Right renal cortex interstitium (tissue), 3 donors: ENCODE results near the gene OBSCN. TPM values are rescaled to one million over a fixed set of nuclear protein-coding genes. Genes with fewer than 3 reads are reported as not detected.

ENCODE experiments used
- DNase-seq, 3 donors: peaks; one replicate each; pipeline ENCODE4 v3.0.0-alpha.2; 2013; ENCODE audit warnings: low read depth in 3 of 3, low spot score in 2 of 3
- polyA plus RNA-seq, 3 donors: library from polyadenylated mRNA; unstranded; fragments of 120-200 nt; gene quantifications; one replicate each; pipeline ENCODE4 v1.2.1, GENCODE V29; 2013; ENCODE audit not compliant: insufficient read length in 3 of 3

Gene OBSCN
- polyA plus RNA-seq, 3 donors: 20.2 to 22.0 (median 20.9) TPM

DNA sequence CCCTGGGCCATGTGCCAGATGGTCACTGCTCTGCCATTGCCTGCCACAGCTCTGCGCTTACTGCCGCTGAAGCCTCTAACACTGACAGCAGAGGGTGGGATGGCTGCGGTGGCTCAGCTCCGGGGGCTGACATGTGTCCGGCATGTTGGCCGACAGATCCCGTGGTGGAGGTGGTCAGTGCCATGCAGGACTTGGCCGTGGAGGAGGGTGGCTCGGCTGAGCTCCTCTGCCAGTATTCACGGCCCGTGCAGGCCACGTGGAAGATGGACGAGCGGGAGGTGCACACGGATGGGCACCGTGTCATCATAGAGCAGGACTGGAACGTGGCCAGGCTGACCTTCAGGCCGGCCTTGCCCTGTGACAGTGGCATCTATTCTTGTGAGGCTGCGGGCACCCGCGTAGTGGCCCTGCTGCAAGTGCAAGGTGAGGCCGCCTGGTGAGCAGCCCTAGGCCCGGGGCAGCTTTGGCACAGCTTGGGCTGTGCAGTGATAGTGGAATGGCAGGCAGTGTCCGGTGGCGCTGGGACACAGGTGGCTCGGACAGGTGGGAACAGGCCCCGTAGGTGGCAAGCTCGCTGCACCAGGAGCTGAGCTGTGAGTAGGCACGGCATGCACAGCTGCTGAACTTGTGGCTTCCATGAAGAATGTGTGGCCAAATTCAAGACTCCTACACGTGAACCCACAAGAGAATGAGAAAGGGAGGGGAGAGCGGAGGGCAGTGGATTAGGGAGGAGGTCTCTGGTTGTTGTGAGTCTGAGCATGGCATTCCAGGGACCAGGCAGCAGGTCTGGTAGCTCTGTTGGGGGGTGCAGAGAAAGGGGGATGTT, 107.0 kb downstream of the OBSCN start:
- no peak for DNase-seq

DNA sequence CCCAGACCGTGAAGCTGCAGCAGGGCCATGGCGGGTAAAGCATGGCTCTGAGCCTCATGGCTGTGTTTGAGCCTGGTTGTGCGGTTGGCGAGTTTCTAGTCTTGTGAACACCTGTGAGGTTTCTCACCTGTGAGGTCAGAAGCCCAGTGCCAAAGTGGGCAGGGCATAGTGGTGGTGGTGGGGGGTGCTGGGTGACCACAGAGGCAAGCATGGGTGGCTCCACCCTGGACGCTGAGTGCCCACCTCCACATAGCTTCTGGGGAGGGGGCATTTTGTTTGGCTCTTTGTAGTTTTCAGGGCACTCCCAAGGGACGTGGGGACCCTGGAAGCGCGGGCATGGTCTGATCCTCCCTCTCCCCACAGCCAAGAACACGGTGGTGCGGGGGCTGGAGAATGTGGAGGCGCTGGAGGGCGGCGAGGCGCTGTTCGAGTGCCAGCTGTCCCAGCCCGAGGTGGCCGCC, 107.7 kb downstream of the OBSCN start:
- DNase-seq: no peak

DNA sequence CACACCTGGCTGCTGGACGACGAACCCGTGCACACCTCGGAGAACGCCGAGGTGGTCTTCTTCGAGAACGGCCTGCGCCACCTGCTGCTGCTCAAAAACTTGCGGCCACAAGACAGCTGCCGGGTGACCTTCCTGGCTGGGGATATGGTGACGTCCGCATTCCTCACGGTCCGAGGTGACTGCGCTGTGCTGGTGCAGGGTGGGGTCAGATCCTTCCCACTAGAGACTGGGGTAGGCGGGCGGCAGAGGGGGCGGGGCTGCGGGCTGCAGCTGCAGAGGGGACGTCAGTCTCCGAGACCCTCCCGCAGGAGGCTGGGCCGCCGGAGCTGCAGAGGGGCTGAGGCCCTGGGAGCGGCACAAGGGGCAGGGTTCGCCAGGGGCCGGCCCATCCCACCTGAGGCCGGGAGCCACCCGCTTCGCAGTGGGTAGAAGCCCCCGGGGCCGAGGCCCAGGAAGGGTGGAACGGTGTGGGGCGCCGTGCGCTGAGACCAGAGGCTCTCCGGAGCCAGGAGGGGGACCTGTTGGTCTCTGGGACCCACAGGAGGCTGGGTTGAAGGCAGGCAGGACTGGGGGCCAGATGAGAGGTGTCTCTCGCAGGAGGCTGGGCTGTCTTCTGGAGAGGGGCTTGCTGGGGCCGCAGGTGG, 108.2 kb downstream of the OBSCN start:
- peak; percentile 13 to 23 (median 14) for DNase-seq

DNA sequence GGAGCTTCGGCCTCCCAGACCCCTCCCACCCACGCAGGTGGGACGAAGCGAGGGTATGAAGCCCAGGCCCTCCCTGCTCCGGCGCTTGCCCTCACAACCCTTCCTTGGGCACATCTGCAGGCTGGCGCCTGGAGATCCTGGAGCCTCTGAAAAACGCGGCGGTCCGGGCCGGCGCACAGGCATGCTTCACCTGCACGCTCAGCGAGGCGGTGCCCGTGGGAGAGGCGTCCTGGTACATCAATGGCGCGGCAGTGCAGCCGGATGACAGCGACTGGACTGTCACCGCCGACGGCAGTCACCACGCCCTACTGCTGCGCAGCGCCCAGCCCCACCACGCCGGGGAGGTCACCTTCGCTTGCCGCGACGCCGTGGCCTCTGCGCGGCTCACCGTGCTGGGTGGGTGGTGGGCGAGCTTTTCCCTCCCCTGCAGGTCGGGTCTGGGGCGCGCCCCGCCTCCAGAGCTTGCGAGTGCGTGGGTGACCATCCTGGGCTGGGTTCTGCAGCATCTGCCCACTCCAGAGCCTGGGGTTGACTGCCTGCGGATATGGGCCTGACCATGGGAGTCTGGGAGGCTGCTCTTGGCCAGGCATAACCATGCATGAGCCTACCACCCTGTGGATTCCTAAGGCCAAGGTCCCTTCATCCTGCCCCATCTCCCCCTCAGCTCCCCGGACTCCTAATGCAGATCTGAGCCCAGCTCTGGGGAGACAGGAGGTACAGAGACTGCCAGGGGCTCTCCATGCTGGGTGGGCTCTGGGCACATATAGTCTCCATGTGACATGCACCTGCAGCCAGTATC, 108.9 kb downstream of the OBSCN start:
- no peak for DNase-seq

DNA sequence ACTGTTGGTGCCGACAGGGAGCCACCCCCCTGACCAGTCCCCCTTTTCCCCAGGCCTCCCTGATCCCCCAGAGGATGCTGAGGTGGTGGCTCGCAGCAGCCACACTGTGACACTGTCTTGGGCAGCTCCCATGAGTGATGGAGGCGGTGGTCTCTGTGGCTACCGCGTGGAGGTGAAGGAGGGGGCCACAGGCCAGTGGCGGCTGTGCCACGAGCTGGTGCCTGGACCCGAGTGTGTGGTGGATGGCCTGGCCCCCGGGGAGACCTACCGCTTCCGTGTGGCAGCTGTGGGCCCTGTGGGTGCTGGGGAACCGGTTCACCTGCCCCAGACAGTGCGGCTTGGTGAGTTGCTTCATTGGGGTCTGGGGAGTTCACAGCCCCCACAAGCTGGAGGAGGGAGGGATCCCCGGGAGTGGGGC, 109.6 kb downstream of the OBSCN start:
- DNase-seq: no peak

DNA sequence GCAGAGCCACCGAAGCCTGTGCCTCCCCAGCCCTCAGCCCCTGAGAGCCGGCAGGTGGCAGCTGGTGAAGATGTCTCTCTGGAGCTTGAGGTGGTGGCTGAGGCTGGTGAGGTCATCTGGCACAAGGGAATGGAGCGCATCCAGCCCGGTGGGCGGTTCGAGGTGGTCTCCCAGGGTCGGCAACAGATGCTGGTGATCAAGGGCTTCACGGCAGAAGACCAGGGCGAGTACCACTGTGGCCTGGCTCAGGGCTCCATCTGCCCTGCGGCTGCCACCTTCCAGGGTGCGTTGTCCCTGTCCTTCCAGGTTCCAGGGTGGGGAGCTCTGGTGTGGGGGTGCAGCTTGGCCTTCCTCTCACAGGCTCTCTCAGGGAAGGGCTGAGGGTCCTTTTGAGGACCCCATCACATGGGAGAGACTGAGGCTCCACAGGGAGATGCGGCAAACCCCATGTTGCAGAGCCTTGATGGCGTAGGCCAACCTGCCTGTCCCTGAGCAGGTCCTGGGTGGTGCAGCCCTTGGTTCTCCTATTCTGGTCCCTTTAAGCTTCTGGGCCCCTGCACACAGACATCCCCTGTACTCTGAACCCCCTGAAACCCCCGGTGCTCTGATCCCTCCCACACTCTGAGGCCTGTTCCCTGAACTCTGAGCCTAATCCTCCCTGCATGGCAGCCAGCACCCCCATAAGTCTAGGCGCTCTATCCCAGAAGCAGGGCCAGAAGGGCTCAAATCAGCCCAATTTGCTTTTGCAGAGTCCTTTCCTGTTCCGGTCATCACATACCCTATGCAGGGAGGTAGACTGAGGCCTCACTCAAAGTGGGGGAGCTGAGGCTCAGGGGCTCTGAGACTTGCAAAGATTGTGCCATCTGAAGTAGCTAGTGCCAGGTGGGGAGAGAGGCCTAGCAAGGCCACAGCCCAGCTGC, 110.3 kb downstream of the OBSCN start:
- DNase-seq: no peak

DNA sequence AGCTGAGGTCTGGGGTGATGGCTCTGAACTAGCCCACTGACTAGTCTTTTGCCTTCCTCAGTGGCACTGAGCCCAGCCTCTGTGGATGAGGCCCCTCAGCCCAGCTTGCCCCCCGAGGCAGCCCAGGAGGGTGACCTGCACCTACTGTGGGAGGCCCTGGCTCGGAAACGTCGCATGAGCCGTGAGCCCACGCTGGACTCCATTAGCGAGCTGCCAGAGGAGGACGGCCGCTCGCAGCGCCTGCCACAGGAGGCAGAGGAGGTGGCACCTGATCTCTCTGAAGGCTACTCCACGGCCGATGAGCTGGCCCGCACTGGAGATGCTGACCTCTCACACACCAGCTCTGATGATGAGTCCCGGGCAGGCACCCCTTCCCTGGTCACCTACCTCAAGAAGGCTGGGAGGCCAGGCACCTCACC, 111.0 kb downstream of the OBSCN start:
- no peak for DNase-seq

DNA sequence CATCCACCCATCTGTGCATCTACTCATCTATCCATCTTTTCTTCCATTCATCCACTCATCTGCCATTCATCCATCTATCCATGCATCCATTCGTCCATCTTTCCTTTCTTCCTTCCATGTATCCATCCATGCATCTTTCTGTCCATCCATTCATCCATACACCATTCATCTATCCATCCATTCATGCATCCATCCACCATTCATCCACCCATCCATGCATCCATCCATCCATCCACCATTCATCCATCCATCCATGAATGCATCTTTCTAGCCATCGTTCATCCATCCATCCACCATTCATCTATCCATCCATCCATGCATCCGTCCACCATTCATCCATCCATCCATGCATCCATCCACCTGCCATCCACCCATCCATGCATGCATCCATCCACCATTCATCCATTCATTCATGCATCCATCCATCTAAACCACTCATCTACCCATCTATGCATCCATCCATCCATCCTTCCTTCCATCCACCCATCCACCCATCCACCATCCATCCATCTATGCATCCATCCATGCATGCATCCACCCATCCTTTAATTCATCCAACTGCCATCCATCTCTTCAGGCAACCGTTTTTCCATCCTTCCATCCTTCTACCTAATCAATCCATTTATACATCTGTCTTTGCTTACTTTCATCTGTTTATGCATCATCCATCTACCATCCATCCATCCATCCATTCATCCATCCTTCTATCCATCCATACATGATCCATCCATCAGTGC, 111.7 kb downstream of the OBSCN start:
- DNase-seq: no peak

DNA sequence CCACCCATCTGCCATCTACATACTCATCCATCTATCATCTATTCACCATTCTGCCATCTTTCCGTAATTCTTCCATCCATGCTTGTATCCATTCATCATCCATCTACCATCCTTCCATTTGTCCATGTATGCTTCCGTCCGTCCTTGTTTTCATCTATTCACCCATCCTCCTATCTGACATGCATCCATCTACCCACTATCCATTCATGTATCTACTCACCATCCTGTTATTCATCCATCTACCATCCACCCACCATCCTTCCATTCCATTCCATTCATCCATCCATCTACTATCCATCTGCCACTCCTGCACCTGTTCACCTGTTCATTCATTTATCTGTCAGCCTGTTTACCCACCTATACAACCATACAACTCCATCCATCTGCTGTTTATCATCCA, 112.5 kb downstream of the OBSCN start:
- no peak for DNase-seq

DNA sequence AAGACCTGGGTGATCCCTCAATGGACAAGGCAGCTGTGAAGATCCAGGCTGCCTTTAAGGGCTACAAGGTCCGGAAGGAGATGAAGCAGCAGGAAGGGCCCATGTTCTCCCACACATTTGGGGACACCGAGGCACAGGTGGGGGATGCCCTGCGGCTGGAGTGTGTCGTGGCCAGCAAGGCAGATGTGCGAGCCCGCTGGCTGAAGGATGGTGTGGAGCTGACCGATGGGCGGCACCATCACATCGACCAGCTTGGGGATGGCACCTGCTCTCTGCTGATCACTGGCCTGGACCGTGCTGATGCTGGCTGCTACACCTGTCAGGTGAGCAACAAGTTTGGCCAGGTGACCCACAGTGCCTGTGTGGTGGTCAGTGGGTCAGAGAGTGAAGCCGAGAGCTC, 113.6 kb downstream of the OBSCN start:
- DNase-seq: no peak

DNA sequence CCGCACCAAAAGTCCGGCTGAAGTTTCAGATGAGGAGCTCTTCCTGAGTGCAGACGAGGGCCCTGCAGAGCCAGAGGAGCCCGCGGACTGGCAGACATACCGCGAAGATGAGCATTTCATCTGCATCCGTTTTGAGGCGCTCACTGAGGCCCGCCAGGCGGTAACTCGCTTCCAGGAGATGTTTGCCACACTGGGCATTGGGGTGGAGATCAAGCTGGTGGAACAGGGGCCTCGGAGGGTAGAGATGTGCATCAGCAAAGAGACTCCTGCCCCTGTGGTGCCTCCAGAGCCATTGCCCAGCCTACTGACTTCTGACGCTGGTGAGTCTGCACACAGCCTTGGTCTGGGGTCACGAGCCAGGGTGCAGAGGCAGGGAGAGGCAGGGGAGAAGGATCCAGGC, 114.1 kb downstream of the OBSCN start:
- no peak for DNase-seq

DNA sequence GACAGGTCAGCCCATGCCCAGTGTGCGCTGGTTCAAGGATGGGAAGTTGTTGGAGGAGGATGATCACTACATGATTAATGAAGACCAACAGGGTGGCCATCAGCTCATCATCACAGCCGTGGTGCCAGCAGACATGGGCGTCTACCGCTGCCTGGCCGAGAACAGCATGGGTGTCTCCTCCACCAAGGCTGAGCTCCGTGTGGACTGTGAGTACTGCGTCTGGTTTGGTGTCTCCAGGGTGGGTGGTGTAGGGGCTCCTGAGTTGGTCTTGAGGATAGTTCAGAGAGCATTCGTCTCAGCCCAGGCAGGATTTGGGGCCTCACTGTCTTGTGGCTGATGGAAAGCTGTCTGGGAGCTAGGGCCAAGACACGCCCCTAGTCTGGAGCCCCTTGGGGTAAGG, 115.6 kb downstream of the OBSCN start:
- DNase-seq: no peak

DNA sequence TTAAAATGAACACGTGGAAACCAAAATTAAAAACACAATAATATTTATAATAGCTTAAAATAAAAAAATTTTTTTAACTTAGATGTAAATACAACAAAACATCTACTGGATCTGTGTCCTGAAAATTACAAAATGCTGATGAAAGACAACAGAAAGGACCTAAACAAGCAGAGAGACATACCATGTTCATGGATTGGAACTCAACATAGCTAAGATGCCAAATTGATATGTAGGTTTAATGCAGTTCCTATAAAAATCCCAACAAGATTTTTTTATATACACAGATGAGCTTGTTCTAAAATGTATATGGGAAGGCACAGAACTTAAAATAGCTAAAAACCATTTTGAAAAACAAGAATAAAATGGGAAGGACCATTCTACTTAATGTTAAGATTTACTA, 117.4 kb downstream of the OBSCN start:
- no peak for DNase-seq

DNA sequence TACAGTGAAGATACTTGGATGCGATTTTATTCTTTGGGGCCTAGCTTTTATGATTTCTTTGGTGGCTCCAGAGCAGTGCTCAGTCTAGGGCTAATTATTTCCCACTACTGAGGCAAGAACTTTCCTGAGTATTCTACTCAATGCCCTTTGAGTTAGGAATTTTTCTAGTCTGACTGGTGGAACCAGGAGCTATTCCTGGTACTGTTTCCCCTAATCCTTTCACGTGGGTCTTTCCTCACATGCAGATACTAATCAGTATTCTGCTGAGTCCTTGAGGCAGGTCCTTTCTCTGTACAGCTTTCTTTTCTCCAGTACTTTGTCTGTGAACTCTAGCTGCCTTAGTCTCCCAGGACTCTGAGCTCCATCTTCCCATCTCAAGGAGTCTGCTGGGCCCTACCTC, 122.0 kb downstream of the OBSCN start:
- no peak for DNase-seq

DNA sequence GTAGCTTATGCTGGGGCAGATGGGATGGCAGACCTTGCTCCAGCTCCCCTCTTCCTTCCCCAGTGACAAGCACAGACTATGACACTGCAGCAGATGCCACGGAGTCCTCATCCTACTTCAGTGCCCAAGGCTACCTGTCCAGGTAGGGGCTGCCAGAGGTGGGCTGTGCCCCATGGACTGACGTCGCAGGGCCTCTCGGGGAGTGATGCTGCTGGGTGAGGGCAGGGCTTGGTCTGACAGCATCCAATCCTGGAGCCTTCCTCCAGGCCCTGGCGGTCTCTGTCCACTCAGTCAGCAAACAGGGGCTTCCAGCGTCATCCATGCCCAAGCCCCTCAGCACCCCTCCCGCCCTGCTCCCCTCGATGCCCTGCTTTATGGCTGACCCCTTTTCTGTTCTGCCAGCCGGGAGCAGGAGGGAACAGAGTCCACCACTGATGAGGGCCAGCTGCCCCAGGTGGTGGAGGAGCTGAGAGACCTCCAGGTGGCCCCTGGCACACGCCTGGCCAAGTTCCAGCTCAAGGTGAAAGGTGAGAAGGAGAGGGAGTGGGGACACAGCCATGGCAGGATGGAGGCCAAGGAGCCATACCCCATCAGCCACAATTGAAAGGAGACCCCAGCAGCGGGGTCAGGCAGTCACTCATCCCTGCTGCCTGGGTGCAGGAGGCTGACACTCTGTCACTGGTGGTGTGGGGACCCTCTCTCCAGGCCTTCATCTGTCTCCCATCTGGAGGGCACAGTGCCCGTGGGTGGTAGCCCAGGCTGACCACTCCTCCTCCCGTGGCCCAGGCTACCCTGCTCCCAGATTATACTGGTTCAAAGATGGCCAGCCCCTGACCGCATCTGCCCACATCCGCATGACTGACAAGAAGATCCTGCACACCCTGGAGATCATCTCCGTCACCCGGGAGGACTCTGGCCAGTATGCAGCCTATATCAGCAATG, 125.2 kb downstream of the OBSCN start:
- no peak for DNase-seq

DNA sequence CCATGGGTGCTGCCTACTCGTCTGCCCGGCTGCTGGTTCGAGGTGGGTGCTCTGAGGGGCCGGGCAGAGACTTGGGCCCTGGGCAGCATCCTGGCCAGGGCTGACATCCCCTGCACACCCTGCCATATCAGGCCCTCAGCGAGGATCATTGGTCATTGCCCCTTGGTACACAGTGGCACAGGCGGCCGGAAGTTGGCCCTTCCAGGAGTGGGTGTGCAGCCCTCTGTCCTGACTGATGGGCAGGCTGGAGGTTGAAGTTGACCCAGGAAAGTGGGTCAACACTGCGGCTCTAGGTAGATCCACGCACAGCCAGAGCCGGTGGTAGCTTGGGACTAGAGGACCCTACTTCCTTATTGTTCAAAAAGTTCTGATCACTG, 125.9 kb downstream of the OBSCN start:
- DNase-seq: no peak

DNA sequence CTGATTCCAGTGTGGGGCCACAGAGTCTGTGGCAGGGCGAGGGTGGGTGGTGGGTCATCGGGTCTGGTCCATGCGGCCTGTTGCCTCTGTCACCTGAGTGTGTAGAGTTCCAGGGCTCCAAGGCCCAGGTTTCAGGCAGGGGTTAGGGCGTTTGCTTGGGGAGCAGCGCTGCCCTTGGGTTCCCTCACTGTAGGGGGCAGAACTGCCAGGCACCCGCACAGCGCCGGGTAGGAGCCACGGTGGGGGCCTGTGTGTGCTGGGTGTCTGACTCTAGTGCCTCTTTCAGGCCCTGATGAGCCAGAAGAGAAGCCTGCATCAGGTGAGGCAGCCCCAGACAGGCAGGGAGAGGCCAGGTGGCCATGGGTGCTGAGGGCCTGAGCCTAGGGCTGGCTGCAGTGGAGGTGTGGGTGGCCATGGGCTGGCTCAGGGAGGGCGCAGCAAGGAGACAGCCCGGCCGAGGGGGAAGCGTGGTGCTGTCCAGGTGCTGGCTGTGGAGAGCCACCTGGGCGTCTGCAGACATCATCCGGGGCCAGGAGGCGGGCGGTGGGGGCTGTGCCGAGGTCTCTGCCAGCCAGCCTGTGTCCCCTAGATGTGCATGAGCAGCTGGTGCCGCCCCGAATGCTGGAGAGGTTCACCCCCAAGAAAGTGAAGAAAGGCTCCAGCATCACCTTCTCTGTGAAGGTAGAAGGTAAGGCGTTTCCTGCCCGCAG, 126.5 kb downstream of the OBSCN start:
- no peak for DNase-seq

DNA sequence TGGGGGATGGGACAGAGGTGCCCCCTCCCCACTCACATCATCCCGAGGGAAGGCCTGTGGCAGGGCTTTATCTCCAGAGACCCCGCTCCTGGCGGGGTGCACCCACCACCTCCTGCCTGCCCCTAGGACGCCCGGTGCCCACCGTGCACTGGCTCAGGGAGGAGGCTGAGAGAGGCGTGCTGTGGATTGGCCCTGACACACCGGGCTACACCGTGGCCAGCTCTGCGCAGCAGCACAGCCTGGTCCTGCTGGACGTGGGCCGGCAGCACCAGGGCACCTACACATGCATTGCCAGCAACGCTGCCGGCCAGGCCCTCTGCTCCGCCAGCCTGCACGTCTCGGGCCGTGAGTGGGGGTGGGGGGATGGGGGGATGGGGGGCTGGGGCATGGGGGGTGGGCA, 127.1 kb downstream of the OBSCN start:
- no peak for DNase-seq
